Fibroblast of lung (primary cell): Measurements from ENCODE around the gene LUZP2. TPM values are rescaled to one million over a fixed set of nuclear protein-coding genes. Genes with fewer than 3 reads are reported as not detected.
"Not testable (repeated sequence)": the region's sequence is repeated elsewhere in the genome, so short reads cannot be mapped to it uniquely, and the experiment has no call there.

Experiments
- DNase-seq, 2 donors: peaks; one replicate each; pipeline versions ENCODE4 v3.0.0 to v3.0.0-alpha.2; 2010; ENCODE audit warnings: low read depth in 2 of 2
- H2AFZ ChIP-seq: 2 replicates; pipeline ENCODE4 v1.5.1; 2012; ENCODE audit warnings: low read length, control low read depth, inconsistent platforms
- H3K27ac ChIP-seq: 2 replicates; pipeline ENCODE4 v1.5.1; 2011; ENCODE audit warnings: low read length, control low read depth; ENCODE audit not compliant: insufficient read depth
- H3K27me3 ChIP-seq: 2 replicates; pipeline ENCODE4 v1.5.1; 2011; ENCODE audit warnings: mild to moderate bottlenecking, low read length; ENCODE audit not compliant: control insufficient read depth, insufficient read depth
- H3K36me3 ChIP-seq: 2 replicates; pipeline ENCODE4 v1.5.1; 2011; ENCODE audit warnings: low read length; ENCODE audit not compliant: control insufficient read depth, insufficient read depth
- H3K4me1 ChIP-seq: 2 replicates; pipeline ENCODE4 v1.5.1; 2011; ENCODE audit warnings: low read length; ENCODE audit not compliant: control insufficient read depth, insufficient read depth; ENCODE audit errors: extremely low read depth
- H3K4me2 ChIP-seq: 2 replicates; pipeline ENCODE4 v1.5.1; 2011; ENCODE audit warnings: low read length, control low read depth; ENCODE audit not compliant: insufficient read depth; ENCODE audit errors: extremely low read depth
- H3K4me3 ChIP-seq, 4 experiments: fragments of 200-600 bp in 1 of 4; sonication (generic) in 1 of 4; replicated peaks in 1 of 4; 2 replicates each; pipeline ENCODE4 v1.5.1; 2011 to 2016; ENCODE audit warnings: low read length in 4 of 4, low read depth in 3 of 4, mild to moderate bottlenecking in 3 of 4, control low read depth in 2 of 4, inconsistent platforms in 1 of 4, mixed read lengths in 1 of 4; ENCODE audit not compliant: insufficient read depth in 1 of 4; ENCODE audit errors: control extremely low read depth in 1 of 4
- H3K79me2 ChIP-seq: 2 replicates; pipeline ENCODE4 v1.5.1; 2012; ENCODE audit warnings: mild to moderate bottlenecking, low read length, inconsistent platforms; ENCODE audit not compliant: control insufficient read depth, insufficient read depth
- H3K9ac ChIP-seq: 2 replicates; pipeline ENCODE4 v1.5.1; 2011; ENCODE audit warnings: mild to moderate bottlenecking, low read length, control low read depth; ENCODE audit not compliant: insufficient read depth
- H3K9me3 ChIP-seq: 2 replicates; pipeline ENCODE4 v1.5.1; 2012; ENCODE audit warnings: low read depth, low read length; ENCODE audit not compliant: control insufficient read depth, insufficient read depth
- H4K20me1 ChIP-seq: 2 replicates; pipeline ENCODE4 v1.5.1; 2011; ENCODE audit warnings: low read length; ENCODE audit not compliant: control insufficient read depth, insufficient read depth; ENCODE audit errors: extremely low read depth
- CTCF ChIP-seq, 2 donors: IDR thresholded peaks in 1 of 2; conservative IDR thresholded peaks in 1 of 2; 1 replicate in 1 of 2; 2 replicates in 1 of 2; pipeline ENCODE4 v1.5.1; 2011 to 2012; ENCODE audit warnings: low read length in 2 of 2, control low read depth in 1 of 2, inconsistent platforms in 1 of 2, low read depth in 1 of 2, mild to moderate bottlenecking in 1 of 2
- EZH2 ChIP-seq: IDR thresholded peaks from 2 replicates; pipeline ENCODE4 v1.5.1; 2012; ENCODE audit warnings: low read length, control low read depth, mild to moderate bottlenecking; ENCODE audit errors: missing control alignments
- polyA plus RNA-seq, 2 donors: library from polyadenylated mRNA; depleted of rRNA in 1 of 2; stranded (reverse) in 1 of 2; unstranded in 1 of 2; fragments of >200 nt; gene quantifications; 2 replicates each; pipeline ENCODE4 v1.2.1, GENCODE V29; 2011 to 2012; ENCODE audit warnings: missing spikeins in 1 of 2
- total RNA-seq: library from RNA; depleted of rRNA; stranded (reverse); fragments of >200 nt; gene quantifications from 2 replicates; pipeline ENCODE4 v1.2.1, GENCODE V29; 2014

LUZP2 gene
- total and polyA plus RNA-seq, 2 donors (not counting 1 experiment from before 2014, with no cell fraction given) = 0.03 to 0.50 TPM

DNA sequence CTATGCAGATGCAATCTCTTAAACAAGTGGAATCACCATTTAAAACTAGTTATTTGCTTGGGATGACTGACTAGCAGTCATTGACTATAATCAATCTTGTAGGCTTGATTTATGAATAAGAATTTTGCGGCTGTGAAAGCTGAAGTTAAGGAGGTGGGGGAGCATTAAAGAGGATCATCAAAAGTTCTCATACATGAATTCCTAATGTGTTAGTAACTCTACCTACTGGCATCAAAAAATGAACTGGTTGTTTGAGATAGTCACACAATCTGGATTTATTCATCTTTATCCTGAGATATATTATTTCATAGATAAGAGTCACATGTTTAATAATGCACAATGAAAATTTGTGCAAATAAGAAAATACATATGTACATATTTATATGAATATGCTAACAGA is 393.6 kb downstream of the LUZP2 start:
- no peaks in the 10 kb centered on the region for H3K79me2 ChIP-seq

GRCh38 chr11:24891845-24892492 is 395.1 kb downstream of the LUZP2 start:
- not testable (repeated sequence) for H3K36me3 ChIP-seq, H2AFZ ChIP-seq, DNase-seq, H3K9ac ChIP-seq, H3K4me2 ChIP-seq, H3K4me1 ChIP-seq, H3K4me3 ChIP-seq, H3K79me2 ChIP-seq, H3K27ac ChIP-seq, H4K20me1 ChIP-seq, H3K9me3 ChIP-seq, H3K27me3 ChIP-seq

More for the DNA sequence above, 393.6 kb downstream of the LUZP2 start:
- no peak overlapping the region for H2AFZ ChIP-seq
- no peaks in the 10 kb centered on the region for H4K20me1 ChIP-seq
- no peaks in the 10 kb centered on the region for H3K9me3 ChIP-seq
- no peak overlapping the region for H3K9ac ChIP-seq
- H3K4me3 ChIP-seq = no peak overlapping the region
- no peaks in the 10 kb centered on the region for H3K27me3 ChIP-seq
- H3K27ac ChIP-seq = no peak overlapping the region
- no peak for DNase-seq
- H3K36me3 ChIP-seq = no peaks in the 10 kb centered on the region
- H3K4me1 ChIP-seq = no peaks in the 10 kb centered on the region
- TF ChIP-seq EZH2 = no peak
- H3K4me2 ChIP-seq = no peak overlapping the region

- Histone ChIP-seq H3K36me3 (no peaks in the 10 kb centered on the region), H3K27ac (no peak overlapping the region), H3K79me2 (no peaks in the 10 kb centered on the region), H3K27me3 (no peaks in the 10 kb centered on the region), H4K20me1 (no peaks in the 10 kb centered on the region), H3K9ac (no peak overlapping the region), H2AFZ (no peak overlapping the region), H3K4me1 (no peaks in the 10 kb centered on the region), H3K4me3 (no peak overlapping the region), H3K9me3 (no peaks in the 10 kb centered on the region), H3K4me2 (no peak overlapping the region)
- no peak for DNase-seq
- TF ChIP-seq CTCF (conservative IDR thresholded peaks at IDR 0.05 in 1 of 2, IDR thresholded peaks at IDR 0.05 in 1 of 2; ENCODE audit: low read depth in 1 of 2, low read length in 2 of 2) = no peak
- no peak for TF ChIP-seq EZH2
These were observed 399.4 kb downstream of the LUZP2 start for GRCh38 chr11:24896118-24896835.

GRCh38 chr11:24900514-24900913 is 403.7 kb downstream of the LUZP2 start:
- Histone ChIP-seq H2AFZ (no peak overlapping the region), H3K4me2 (no peak overlapping the region)

More at GRCh38 chr11:24900514-24900913, 403.7 kb downstream of the LUZP2 start:
- Histone ChIP-seq H4K20me1 (no peaks in the 10 kb centered on the region), H3K79me2 (no peaks in the 10 kb centered on the region), H3K4me1 (no peaks in the 10 kb centered on the region), H3K9me3 (no peaks in the 10 kb centered on the region), H3K9ac (no peak overlapping the region), H3K4me3 (peak overlapping the region in 1 of 4 experiments; percentile 0), H3K36me3 (no peaks in the 10 kb centered on the region), H3K27me3 (no peaks in the 10 kb centered on the region), H3K27ac (no peak overlapping the region)
- peak in 1 of 2 donors; percentile 14 for DNase-seq
- no peak for TF ChIP-seq CTCF (conservative IDR thresholded peaks at IDR 0.05 in 1 of 2, IDR thresholded peaks at IDR 0.05 in 1 of 2; ENCODE audit: low read depth in 1 of 2, low read length in 2 of 2)
- no peak for TF ChIP-seq EZH2
